Stimulated activated CD8-positive, alpha-beta memory T cell treated with anti-CD3 and anti-CD28 coated beads, Interleukin-7, amount 100 ng/mL, for 4 hours (primary cell): ENCODE data around the gene ZNF420.
A peak's percentile ranks its signal among the peaks of the same experiment; 100 is the strongest.
"Not testable (repeated sequence)": the region's sequence is repeated elsewhere in the genome, so short reads cannot be mapped to it uniquely, and the experiment has no call there.

Source experiments
- DNase-seq, 2 donors: peaks; one replicate each; pipeline ENCODE4 v3.0.0-alpha.2; 2020; ENCODE audit warnings: low read depth in 2 of 2

ZNF420 gene

DNA sequence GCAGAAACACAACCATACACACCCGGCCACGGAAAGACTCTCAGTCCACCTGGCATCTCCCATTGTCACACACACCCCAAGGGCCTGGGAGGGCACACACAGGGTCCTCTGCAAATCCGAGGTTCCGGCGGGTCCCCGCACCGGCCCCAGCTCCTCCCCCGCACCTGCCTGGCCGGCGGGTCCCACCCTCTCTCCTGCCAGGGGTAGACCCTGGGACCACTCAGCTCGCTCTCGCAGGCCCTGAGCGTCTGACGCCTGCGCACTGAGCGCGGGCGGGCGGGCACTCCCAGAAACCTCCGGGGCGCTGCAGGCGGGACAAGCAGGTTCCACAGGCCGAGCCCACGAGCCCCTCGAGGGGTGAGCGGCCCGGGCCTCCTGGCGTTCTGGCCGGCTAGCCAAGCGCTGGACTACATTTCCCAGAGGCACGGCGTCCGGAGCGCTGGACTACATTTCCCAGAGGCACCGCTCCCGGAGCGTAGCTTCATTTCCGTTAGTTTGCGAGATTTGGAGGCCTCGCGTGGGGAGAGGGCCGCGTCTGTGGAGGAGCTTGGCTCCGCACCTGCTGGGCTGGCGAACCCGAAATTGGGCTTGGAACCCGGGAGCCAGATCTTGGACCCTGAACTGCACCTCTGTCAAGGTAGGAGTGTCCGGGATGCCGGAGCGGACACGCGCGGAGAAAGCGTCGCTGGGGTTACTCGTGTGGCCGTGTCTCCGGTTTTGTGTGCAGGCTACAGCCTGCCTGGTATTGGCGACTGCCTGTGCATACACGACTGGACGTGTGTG is at the start of gene ZNF420:
ZNF420 (plus strand) TSS at position 500 of the 783 bp plus-strand sequence. CDS start 10,686 bp downstream, outside the sequence.
- peak; percentile 83 to 87 for DNase-seq

DNA sequence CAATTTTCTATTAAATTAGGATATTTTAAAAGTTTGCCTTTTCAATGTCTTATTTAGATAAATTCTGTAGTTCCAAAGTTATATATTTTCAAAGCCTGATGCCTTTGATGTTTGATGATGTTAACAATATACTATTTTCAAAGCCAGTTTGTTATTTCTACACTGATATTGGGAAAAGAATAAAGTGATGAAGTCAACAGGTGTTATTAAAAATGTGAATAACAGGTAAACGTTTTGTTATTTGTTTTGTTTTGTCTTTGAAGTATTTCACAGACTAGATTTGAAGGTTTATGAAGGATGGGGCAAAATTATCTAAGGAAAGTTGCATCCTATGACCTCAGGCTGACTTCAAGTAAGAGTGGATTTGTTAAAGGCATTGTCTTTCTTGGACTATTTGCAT is 33.1 kb upstream of the ZNF420 start:
- DNase-seq, result no peak

DNA sequence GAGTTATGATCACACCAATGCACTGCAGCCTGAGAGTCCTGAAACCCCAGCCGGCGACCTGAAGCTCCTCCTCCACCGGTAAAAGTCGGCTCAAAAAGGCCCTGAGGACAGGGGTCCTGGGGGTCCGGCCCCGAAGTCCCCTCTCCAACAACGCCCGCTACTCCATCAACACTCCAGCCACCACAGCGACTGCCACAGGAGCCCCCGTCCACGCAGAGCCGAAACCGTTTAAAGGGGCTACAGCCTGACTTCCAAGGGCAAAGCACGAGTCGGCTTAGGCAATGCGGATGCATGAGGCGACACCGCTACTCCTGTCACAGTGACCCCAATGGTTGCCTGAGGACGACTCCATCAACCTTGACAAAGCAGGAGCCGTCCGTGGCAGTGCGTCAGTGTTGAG is 22.9 kb upstream of the ZNF420 start:
- no peak for DNase-seq

DNA sequence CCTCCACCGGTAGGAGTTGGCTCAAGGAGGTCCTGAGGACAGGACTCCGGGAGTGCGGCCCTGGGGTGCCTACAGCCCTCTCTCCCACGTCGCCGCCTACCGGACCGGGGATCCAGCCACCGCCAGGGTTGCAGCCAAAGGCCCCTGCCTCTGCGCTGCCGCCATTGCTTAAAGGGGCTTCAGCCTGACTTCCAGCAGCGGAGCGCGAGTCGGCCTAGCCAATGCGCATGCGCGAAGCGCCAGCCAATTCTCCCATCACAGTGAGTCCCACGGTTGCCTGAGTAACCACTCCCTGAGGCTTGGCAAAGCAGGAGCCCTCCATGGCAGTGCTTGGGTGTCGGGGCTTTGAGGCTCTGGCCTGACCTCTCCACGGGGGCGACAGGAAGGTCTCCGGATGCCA is 21.5 kb upstream of the ZNF420 start:
- no peak for DNase-seq

DNA sequence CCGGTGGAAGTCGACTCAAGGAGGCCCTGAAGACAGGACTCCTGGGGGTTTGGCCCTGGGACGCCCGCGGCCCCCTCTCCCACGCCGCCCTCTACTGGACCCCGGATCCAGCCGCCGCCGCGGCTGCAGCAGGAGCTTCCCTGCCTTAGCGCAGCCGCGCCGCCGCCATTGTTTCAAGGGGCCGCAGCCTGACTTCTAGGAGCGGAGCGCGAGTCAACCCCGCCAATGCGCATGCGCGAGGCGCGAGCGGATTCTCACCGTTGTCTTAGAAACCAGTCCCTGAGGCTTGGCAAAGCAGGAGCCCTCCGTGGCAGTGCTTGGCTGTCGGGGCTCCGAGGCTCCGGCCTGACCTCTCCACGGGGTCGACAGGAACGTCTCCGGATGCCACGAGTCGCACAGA is 19.1 kb upstream of the ZNF420 start:
- DNase-seq, result no peak

DNA sequence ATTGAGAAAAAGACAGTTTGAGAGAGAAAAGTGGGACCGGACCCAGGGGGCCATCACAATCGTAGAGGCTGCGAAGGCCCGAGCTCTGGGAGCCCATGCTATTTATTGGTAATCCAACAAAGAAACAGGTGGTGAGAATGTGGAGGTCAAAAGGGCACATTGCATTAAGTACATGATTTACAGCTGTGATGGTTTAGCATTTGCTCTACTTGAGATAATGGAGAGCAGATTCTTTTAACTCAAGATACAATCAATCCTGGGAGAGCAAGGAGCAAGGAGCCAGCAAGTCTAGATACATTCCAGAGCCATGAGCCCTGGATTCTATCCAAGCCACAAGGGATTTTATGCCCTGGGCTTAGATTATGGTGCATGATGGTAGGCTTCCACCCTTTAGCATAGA is 13.3 kb upstream of the ZNF420 start:
- not testable (repeated sequence) for DNase-seq

DNA sequence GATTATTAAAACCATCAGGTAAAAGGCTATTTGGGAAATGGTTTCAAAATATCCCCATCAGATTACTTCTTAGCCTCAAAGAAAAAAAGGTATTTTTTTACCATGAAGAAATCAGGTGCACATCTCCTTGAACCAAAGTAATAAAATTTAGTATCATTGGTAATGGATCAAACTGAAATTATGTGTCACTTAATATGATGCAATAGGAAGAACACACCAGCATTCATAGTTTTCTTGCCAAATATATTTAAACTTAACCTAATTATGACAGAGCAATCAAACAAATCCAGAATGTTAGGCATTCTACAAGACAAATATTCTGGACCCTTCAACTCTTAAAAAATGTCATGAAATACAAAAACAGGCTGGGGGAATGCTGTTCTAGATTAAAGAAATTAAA is 4.1 kb upstream of the ZNF420 start:
- DNase-seq, result no peak

DNA sequence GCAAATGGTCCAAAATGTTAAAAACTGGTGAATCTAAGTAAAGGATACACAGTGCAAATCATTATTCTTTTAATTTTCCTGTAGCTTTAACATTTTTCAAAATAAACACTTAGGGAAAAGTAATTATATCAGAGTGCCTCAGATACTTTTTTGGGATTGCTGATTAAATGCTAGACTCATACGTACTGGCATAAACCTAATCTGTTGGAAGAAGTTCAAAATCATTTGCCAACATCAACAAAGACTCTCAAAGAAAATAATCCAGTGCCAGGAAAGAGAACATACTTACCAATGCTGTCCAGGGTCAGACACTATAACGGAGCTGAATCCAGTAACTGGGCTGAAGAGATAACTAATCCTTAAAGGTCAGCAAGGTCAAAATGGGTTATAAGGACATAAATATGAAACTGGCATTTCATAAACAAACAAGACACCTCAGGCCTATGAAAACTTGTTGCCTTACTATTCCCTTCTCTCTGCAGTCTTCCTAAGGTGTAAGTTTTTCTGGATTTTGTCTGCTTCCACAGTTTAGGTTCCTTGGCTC is 3.3 kb upstream of the ZNF420 start:
- no peak for DNase-seq

DNA sequence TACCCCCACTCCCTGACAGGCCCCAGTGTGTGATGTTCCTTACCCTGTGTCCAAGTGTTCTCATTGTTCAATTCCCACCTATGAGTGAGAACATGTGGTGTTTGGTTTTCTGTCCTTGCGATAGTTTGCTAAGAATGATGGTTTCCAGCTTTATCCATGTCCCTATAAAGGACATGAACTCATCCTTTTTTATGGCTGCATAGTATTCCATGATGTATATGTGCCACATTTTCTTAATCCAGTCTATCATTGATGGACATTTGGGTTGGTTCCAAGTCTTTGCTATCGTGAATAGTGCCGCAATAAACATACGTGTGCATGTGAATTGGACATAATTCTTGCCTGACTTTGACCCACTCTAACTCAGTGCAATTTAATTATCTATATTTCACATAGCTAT is 1.7 kb upstream of the ZNF420 start:
- not testable (repeated sequence) for DNase-seq

DNA sequence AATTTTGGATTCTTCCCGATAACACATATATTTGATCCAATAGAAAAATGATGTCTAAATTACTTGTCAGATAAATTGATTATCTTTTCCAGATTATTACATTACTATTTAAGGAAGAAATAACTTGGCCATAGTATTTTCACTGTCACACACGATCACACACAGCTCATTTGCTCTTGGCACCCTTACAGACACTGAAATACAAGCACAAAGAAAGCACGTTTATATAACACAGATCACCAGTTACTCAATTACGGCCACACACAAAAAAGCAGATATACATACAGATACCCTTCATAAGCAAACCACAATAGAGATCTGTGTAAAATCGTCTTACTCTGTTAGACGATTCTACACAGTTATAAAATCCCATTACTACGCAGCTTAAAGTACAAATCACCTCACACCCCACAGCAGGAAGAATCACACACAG is 716 bp upstream of the ZNF420 start:
- DNase-seq, result no peak

DNA sequence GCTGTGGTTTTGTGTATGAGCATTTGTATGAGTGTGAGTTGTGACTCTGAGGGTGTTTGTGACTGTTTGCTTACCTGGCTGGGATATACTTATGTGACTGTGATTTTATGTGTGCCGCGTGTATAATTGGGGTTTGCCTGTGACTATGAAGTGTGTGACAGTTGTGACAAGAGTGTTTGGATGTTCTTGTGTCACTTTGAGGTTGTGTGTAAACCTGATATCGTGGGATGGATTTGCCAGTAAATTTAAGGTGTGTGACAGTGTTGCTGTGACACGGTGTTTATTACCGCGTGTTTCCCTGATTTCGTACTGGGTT is 442 bp downstream of the ZNF420 start:
- DNase-seq, result no peak

DNA sequence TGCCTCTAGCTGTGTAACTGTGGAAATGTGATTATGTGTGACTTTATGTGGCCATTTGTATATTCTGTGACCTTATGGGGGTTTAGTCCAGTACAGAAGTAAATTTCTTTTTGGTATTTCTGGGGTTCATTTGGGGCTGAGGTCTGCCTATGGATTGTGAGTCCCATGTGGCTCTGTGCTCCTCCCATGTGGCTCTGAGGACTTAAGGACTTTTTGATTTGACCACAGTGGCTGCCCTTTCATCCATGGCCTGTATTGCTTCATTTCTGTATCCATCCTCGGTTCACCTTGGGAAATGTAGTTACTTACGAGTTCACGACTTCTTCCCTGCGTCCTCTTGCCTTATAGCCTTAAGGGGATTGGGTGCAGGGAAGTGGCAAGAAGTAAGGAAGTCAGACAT is 1.0 kb downstream of the ZNF420 start:
- DNase-seq, result no peak

DNA sequence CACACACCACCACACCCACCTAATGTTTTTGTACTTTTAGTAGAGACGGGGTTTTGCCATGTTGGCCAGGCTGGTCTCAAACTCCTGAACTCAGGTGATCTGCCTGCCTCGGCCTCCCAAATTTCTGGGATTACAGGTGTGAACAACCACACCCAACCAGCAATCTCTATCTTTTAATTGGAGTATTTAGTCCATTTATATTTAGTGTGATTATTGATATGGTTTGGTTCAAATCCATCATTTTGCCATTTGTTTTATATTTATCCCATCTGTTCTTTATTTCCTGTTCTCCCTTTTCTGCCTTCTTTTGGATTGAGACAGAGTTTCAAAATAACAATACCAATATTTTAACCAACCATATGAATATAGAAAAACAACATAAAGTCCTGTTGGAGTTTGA is 4.1 kb downstream of the ZNF420 start:
- no peak for DNase-seq

DNA sequence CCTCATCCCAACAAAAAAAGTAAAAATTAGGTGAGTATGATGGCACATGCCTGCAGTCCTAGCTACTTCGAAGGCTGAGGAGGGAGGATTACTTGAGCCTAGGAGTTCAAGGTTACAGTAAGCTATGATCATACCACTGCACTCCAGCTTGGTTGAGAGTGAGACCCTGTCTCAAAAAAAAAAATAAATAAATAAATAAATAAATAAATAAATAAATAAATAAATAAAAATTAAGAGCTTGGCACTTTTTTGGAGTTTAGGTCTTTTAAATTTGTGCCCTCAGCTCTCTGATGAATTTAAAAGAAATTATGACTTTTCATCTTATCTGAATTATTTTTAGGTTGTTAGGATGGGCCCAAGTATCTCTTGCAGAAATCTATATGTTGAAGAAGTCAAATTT is 8.9 kb downstream of the ZNF420 start:
- no peak for DNase-seq

DNA sequence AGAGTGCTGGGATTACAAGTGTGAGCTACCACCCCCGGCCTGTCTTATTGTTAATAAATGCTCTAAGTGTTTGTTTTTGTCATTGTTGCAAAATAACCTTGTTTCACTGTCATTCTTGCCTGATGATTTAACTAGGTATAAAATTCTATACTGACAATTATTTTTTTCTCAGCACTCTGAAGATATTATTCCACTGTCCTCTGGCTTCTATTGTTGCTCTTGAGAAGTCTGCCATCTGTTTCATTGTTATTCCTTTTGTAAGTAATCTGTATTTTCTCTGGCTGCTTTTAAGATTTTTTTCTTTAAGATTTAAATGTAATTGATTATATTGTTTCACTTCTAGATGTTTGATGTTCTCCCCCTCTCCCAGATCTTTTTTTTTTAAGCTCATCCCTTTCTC is 17.6 kb downstream of the ZNF420 start:
- DNase-seq, result no peak

DNA sequence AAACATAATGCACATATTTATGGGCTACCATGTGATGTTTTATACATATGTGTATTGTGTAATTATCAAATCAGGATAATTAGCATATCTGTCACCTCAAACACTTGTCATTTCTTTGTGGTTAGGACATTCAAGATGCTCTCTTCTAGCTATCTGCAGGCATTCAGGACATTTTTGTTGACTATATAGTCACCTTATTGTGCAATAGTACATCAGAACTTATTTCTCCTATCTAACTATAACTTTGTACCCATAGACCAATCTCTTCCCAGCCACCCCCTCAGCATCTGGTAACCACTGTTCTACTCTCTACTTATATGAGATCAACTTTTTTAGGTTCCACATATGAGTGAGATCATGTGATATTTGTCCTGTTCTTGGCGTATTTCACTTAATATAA is 20.3 kb downstream of the ZNF420 start:
- no peak for DNase-seq

DNA sequence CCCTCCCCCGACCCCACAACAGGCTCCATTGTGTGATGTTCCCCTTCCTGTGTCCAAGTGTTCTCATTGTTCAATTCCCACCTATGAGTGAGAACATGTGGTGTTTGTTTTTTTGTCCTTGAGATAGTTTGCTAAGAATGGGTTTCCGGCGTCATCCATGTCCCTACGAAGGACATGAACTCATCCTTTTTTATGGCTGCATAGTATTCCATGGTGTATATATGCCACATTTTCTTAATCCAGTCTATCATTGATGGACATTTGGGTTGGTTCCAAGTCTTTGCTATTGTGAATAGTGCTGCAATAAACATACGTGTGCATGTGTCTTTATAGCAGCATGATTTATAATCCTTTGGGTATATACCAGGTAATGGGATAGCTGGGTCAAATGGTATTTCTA is 25.9 kb downstream of the ZNF420 start:
- not testable (repeated sequence) for DNase-seq

DNA sequence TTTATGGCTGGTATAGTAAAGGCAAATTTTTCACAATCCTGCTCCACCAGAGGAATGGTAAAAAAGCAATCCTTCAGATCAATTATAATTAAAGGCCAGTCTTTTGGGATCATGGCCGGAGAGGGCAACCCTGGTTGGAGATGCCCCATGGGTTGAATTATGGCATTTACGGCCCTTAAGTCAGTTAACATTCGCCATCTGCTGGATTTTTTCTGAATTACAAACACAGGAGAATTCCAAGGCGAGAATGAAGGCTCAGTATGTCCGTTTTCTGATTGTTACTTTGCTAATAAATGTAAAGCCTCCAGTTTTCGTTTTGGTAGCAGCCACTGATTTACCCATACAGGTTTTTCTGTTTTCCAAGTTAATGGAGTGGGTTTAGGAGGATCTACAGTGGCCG is 33.5 kb downstream of the ZNF420 start:
- not testable (repeated sequence) for DNase-seq

DNA sequence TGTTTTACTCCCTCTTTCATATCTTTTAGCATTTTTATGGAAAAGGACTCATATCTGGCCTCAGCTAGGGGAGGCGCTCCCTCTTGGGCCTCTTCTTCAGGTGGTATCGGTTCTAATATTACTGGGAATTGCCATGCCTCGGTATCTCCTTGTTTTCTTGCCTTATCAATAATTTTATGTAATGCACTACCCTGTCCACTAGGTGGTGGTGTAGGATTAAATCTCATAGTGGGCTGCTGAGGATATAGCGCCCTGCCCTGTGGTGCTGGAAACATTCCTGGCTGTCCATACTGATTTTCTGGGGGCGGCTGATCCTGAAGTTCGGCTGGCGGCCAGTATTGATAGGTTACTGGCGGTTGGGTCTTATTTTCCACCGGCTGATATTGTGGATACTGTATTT is 35.8 kb downstream of the ZNF420 start:
- no peak for DNase-seq

DNA sequence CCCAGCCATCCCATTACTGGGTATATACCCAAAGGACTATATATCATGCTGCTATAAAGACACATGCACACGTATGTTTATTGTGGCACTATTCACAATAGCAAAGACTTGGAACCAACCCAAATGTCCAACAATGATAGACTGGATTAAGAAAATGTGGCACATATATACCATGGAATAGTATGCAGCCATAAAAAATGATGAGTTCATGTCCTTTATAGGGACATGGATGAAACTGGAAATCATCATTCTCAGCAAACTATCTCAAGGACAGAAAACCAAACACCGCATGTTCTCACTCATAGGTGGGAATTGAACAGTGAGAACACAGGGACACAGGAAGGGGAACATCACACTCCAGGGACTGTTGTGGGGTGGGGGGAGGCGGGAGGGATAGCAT is 43.9 kb downstream of the ZNF420 start:
- not testable (repeated sequence) for DNase-seq

DNA sequence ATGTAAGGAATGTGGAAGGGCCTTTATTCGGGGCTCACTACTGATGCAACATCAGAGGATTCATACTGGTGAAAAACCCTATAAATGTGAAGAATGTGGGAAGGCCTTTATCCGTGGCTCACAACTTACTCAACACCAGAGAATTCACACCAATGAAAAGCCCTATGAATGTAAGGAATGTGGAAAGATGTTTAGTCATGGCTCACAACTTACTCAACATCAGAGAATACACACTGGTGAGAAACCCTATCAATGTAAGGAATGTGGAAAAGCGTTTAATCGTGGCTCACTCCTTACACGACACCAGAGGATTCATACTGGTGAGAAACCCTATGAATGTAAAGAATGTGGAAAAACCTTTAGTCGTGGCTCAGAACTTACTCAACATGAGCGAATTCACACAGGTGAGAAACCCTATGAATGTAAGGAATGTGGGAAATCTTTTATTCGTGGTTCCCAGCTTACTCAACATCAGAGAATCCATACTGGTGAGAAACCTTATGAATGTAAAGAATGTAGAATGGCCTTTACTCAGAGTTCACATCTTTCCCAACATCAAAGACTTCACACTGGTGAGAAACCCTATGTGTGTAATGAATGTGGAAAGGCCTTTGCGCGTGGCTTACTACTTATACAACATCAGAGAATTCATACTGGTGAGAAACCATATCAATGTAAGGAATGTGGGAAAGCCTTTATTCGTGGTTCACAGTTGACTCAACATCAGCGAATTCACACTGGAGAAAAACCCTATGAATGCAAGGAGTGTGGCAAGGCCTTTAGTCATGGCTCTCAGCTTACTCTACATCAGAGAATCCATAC is 50.0 kb downstream of the ZNF420 start:
- no peak for DNase-seq

DNA sequence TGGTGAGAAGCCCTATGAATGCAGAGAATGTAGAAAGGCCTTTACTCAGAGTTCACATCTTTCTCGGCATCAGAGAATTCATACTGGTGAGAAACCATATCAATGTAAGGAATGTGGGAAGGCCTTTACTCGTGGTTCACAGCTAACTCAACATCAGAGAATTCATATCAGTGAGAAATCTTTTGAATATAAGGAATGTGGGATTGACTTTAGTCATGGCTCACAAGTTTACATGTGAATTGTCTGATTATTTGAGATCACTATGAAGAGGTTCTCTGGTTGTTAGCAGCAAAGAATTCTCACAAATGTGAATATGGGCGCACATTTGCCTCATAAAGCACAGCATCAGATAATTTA is 50.6 kb downstream of the ZNF420 start:
- DNase-seq, result no peak

DNA sequence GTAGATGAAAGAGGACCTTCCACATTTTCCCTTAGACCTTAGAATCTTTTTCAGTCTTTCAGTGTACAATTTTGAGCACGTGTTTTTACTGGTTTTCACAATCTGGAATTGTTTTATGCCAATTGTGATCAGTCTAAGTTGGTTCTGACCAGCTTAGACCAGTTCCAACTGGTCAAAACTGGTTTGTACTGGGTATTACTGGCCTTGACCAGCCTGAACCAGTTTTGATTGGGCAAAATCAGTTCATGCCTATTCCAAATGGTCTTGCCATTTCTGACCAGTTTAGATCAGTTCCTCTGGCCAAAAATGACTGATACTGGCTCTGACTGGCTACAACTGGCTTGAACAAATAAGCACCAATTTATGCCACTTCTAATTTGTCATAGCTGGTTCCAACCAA is 57.9 kb downstream of the ZNF420 start:
- no peak for DNase-seq
